Stimulated activated CD4-positive, alpha-beta T cell treated with anti-CD3 and anti-CD28 coated beads, Interleukin-15, amount 100 ng/mL, for 48 hours (primary cell): ENCODE measurements around the gene NCOA7.
"Not testable (repeated sequence)": the region's sequence is repeated elsewhere in the genome, so short reads cannot be mapped to it uniquely, and the experiment has no call there.

Experiments used
- DNase-seq, 2 donors: peaks; one replicate each; pipeline ENCODE4 v3.0.0-alpha.2; 2020; ENCODE audit warnings: low read depth in 2 of 2

The NCOA7 gene

DNA sequence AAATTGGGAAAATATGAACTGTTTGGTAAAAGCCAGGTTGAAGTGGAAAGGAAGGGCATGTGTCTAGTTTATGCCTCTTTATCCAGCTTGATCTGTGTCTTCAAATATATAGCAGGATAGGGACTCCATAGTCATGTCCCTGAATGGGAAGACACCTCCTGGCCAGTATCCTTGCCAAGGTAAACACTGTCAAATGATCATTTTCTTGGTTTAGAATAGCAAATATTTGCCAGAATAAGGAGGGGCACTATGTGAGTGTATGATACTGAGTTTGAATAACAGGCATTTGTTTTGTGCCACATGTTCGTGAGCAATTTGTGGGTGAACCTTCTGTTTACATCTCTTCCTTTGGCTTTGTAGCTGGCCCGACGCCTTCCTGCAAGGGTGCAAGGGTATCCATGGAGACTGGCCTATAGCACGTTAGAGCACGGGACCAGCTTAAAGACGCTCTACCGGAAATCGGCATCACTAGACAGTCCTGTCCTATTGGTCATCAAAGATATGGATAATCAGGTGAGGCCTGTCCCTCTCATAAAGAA, 131.6 kb downstream of the NCOA7 start:
- no peak for DNase-seq

DNA sequence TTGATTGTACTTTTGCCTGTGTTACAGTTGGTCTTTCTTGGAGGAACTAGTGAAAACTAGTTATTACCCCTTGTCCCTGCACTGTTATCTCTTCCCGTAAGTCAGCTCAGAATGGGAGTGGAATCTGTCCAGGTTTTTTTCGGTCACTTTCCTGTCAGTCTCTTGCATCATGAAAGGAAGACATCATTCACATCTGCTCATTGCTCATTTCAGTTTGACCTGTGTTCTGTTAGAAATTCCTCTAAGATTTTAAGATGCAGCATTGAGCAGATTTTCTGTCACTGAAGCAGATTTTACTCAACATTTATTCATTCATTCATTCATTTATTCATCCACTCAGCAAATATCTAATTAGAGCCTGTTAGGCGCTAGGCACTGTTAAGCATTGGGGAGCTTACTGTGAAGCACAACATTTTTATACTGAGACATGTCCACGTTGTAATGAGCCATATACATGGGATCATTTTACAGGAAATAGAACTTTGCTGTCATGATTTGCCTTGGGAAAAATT, 132.7 kb downstream of the NCOA7 start:
- no peak for DNase-seq

DNA sequence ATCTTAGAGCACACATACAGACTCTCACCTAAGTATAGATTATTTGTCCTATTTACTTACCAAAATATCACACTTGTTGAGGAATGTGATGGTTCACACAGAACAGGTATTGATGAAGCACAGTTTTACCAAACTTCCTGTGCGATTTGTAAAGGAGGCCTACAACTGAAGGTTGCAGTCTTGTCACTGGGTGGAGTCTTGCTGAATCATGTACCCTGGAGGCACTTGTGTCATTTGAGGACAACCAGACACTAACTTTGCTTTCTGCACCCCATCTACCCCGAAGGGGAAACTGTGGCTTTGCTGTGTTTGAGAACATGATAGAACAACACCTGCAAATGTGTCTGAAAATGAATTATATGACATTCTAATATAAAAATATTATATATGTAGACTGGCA, 133.4 kb downstream of the NCOA7 start:
- DNase-seq: no peak

DNA sequence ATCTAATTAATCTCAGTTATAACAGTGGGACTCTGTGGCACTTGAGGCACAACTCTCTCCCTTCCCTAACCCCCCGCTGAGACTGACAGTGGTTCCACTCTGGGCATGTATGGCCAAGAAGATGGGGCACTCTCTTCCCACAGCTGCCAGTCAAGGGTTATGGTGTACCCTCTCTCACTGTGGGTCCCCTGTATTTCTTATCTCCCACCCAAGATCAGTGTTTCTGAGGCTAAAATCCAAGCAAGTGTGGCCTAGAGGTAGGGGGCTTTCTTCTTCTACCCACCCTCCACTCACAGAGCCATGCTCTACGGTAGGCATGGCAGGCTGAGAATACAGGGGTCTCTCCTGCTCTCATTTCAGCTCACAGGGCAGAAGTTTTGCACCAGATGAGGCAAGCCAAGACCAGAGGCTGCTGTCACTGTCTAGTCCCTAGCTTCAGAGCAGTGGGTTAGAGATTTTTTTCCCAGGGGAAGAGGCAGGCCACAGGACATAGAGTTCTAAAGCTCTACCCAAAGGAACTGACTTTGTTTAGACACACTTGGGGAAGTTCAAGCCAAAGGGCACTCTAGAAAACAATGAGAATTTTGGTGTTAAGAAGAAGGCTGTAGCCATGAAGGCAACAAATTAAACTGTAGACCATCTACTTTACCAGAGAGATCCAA, 134.1 kb downstream of the NCOA7 start:
- DNase-seq: no peak

DNA sequence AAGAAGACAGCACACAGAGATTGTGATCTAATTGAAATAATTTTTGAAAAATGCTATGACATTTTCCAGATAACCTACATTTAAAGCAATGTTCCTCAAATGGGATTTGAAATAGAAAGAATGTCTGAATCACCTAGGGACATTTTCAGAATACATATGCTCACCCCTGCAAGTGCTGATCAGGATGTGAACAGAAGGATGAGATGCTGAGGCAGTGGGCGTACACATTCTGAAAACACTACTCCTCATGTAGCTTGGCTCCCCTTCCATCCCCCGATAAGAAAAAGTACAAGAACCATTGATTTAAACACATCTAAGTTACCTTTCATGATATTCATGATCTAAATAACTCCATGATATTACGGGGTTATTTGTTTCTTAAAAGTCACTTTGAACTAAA, 136.0 kb downstream of the NCOA7 start:
- no peak for DNase-seq

DNA sequence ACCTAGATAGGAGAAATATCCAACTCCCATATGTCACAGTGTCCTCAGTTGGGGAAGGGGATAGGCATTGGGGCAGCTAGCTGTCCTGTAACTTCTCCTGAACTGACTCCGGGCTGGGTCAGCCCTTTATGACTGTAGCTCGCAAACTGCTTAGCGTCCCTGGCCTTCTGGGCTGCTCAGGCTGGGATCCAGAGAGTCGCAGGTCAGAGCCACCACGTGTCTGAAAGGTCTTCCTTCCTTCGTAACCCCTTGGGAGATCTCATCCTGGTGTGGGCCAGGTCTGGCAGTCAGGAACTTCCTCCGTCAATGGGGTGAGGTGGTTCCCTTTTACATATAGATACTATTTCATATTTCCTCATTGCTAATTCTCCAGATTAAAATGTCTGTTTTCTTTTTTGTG, 137.0 kb downstream of the NCOA7 start:
- no peak for DNase-seq

DNA sequence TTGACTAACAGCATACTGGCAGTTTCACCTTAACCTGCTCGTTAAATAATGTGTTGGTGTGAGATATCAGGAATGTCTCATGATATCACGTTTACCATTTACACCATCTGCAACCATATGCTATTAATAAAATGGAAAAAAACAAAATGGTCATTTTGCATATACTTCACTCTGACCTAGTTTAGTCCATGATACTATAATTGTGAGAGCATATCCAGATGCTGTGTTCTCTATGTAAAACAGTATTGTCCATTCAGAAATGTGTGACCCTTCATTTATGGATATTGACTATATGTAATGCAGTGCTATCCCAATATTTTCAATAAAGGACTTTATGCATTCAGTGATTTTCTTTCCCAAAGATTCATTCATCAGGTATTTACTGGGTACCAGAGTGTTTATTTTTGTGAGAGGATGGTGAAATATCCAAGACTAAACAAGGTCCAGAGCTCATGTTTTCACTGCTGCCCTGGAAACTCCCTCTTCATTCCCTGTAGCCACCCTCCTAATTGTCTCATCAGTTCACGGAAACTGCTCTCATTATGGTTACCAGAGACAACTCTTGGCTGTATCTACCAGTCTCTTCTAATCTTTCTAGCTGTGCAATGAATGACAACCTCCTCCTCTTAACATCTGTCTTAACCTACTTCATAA, 140.1 kb downstream of the NCOA7 start:
- DNase-seq: no peak

DNA sequence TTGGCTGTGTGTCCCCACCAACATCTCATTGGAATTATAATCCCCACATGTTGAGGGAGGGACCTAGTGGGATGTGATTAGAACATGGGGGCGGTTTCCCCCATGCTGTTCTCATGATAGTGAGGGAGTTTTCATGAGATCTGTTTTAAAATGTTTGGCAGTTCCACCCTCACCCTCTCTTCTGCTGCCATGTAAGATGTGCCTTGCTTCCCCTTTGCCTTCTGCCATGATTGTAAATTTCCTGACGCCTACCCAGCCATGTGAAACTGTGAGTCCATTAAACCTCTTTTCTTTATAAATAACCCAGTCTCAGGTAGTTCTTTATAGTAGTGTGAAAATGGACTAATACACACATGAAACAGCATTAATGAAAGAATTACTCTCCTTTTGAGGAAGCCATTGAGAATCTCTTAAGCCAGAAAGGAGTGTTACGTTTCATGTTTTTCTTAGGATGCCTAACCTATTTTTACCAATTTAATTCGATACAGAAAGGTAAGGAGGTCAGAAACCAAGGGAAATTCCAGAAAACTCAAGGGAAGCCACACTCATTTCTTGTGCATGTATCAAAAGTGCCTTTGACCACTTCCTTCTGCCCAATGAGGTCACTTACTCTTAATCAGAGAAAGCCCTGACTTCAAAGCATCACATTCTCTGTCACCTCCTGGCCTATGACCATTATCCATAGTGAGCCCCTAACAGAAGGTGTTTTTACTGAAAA, 141.1 kb downstream of the NCOA7 start:
- DNase-seq: no peak

DNA sequence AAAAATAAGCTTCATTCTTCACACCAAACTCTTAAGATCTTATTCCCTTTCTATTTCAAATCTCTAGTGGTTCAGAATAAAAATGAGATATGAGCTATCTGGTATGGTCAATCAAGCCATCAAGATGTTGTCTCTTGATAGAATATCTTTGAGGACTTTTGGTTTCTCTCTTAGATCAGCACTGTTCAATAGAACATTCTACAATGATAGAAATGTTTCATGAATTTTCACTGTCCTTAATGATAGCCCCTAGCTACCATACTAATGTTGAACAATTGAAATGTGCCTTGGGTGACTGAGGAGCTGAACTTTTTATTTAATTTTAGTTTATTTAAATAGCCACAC, 141.7 kb downstream of the NCOA7 start:
- no peak for DNase-seq

DNA sequence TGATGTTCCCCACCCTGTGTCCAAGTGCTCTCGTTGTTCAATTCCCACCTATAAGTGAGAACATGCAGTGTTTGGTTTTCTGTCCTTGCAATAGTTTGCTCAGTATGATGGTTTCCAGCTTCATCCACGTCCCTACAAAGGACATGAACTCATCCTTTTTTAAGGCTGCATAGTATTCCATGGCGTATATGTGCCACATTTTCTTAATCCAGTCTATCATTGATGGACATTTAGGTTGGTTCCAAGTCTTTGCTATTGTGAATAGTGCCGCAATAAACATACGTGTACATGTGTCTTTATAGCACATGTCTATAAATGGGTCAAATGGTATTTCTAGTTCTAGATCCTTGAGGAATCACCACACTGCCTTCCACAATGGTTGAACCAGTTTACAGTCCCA, 144.8 kb downstream of the NCOA7 start:
- not testable (repeated sequence) for DNase-seq

DNA sequence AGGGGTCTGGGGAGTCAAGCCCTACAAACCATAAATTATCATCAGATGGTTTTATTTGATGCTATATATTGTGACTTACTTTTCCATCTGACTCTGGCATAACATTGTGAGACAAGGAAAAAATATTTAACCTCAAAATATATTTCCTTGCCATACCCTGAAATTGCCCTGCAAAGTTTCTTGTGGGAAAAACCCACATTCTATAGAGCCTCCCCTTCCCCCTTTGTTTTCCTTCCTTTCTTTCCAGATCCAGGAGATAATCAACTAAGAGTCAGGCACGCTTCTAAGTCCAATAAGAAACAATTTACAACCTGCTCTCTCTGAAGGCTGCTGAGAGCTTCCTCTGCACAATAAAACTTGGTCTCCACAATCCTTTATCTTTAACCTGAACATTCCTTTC, 148.3 kb downstream of the NCOA7 start:
- DNase-seq: no peak

DNA sequence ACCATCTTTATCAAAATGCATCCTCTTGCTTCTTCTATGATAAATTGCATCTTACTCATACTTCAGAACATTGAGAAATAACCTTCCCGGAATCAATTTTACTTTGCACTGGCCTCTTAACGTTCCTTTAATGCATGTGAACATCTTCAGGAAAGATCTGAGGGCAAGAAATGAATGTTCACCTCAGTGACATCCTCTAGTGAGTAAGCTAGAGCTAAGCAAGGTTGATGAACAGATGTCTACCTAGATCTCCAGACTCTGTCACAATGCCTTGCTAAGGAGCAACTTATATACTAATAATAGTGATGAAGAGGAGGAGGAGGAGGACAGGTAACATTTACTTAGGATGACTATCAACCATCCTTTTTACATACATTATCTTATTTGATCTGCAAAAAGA, 149.0 kb downstream of the NCOA7 start:
- DNase-seq: no peak

DNA sequence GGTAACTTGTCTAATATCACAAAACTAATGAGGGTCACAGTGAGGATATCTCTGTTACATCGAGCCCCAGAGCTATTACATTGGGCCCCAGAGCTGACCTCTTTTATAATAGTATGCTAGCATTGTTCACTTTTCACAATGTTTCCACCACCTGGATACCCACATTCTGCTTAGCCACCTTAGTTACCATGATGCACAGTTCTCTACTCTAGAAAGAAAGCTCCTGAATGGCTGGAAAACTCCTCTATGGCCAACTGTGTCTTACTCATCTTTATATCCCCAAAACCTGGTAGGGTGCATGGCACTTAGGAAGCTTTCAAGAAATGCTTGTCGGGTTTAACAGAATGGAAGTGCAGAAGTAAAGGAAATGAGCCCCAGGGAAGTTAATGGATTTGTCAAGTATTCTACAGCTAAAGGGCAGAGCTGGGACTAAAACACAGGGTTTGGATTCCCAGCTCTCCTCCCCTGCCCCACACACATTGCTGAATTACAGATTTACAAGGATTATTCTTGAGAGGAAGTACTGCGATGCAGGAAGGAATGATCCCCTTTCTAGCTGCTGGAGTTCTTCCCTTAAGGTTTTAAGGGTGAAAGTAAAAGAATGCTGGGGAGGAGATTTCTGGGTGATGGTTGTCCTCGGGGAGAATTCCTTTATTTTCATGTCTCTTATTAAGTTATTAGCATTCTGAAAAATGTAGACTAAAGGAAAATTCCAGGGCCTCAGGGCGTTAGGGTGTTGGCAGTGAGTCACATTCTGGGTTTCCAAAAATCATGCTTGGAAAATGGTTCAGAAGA, 149.7 kb downstream of the NCOA7 start:
- no peak for DNase-seq

DNA sequence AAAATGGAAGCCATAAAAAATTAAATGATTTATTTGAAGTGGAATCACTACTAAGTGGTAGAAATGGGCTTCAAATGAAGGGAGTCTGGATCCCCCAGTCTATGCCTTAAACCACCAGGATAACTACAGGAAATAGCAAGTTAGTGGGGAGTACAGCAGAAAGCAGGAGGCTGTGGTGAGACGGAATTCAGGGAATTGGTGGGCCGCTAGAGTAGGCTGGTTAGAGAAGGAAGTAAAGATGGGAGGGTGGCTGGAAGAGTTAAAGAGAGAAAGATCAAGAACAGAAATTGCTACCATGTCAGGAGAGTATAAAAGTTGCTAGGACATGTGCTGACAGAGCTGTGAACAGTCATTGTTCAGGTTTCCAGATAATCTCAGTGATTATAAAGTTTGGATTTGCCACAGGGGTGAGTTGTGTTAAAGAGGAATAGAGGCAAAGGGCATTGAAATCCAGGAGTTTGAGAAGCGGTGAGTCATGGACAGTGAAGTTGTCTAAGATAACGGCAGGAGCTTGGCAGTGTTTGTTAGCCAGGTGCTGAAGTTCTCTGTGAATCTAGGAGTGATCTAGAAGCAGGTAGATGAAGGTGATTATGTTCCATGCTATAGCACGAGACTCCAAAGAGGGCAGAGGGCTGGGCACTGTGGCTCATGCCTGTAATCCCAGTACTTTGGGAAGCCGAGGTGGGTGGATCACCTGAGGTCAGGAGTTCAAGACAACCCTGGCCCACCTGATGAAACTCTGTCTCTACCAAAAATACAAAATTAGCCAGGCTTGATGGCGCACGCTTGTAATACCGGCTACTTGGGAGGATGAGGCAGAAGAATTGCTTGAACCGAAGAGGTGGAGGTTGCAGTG, 152.1 kb downstream of the NCOA7 start:
- no peak for DNase-seq

DNA sequence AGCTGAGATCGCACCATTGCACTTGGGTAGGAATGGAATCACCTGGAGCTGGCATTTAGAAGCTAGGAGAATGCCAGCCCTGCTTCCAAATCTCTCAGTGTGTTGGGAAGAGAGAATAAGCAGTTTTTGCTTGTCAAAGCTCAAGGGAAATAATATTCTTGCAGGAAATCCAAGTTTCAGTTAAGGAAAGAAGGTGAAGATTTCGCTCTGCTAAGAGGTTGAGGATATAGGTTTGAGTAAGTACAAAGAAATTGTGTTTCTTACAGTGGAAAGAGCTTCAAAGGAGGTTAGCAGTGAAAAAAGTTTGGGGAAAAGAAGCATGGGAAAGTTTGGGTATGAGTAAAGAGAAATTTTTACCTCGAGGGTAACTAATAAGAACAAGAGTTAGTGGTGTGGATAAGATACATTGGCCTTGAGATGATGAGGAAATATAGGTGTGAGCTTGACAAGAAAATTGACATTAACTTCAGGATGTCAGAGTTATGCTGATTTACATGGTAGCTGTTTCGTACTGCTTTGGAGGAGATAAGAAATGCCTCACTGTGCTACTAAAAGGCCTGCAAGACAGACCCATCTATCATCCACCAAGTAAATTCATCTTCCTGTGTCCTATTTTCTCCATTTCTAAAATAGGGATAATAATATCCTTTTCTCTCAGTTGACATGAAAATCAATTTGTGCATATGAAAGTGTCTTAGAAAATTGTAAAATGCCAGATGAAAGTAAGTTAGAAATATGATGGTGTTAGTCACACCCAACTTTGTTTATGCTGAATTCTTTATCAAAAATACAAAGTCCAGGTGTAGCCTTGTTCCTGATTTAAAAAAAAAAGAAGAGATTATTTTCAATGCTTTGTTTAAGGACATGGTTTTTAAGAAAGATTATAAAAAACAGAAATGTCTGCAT, 153.0 kb downstream of the NCOA7 start:
- no peak for DNase-seq

DNA sequence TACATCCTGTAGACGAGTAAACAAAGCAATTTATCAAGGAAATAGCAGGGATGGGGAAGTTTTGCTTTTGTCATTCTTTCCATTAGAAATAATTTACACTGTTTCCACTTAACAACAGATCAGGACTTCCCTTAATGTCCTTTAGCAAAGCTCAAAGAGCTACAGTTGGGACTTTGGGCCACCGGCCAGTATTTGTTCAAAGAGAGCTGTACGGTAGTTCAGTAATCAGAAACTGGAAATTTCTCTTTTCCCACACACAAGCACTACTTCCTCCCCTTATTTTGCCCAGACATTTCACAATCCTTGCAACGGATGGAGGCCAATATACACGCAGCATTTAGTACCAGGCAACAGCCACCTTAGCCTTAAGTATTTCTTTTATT, 153.7 kb downstream of the NCOA7 start:
- DNase-seq: no peak

DNA sequence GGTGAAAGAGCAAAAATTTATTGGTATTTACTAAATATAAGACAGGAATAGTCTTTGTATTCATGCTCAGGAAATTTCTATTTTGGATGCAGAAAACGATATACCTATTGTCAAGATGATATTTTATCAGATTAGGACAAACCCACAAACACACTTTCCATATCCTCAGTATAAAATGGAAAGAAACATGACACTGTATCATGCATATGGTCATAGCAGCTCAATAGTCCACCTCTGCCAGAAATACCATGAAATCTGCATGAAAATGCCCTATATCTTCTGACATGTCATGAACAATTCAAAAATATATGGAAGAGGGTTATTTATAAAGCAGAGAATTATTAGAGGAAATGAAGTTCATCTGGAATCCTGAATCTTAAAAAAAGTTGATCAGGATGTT, 154.1 kb downstream of the NCOA7 start:
- no peak for DNase-seq

DNA sequence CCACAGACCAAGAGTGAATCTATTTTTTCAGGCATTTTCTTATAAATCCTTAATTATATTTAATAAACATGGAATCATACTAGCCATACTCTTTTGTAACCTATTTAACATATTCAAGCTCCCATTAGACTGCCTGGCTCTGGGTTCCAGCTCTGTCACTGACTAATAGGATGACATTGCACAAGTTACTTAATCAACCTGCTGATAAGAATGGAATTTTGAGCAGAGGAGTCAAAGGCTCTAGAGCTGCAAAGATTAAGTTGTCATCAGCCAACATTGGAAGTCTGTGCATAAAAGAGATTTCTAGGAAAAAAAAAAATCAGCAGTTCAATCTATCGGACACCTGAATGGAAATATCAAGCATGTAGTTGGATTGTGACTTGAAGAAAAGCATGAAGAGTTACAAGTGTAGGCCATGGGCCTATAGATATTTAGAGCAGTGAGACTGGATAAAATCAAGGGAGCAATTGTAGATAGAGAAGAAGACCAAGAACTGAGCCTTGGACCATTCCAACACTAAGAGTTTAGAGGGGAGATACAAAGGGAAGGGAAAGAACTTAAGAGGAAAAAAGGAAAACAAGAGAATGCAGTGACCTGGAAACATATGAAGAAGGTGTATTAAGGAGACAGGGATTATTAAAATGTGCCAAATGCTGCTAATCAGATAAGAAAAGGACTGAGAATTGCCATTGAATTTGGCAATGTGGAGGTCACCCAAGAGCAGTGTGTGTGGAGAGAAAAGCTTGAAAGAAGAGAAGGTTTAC, 154.8 kb downstream of the NCOA7 start:
- DNase-seq: no peak

DNA sequence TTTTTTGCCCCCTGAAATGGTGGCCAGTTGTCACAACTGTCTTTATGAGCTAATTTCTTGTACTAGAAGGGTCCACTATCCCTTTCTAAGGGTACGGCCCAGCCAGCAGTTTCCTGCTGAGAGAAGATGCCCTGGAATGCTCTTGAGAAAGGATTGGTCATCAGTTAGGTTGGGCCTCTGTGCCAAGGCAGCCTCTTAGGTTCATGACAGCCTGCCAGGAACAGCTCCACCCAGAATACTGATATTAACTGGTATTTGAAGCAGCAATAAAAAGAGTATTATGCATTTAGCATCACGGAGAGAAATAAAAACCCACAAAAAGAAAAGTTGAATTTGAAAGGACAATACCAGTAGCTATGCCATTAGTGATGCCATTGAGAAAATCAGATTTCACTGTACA, 156.9 kb downstream of the NCOA7 start:
- no peak for DNase-seq
